HS-5 (cell line): Measurements from ENCODE around the gene RAPH1.

Experiments
- DNase-seq: peaks from one replicate; pipeline ENCODE4 v3.0.0-alpha.2; 2012; ENCODE audit warnings: low read depth

RAPH1 gene

GRCh38 chr2:203361495-203361894 is 173.6 kb downstream of the RAPH1 start:
- DNase-seq: no peak

- DNase-seq: no peak
These were observed 174.2 kb downstream of the RAPH1 start for GRCh38 chr2:203360833-203361430.

- DNase-seq: no peak
These were observed 175.7 kb downstream of the RAPH1 start for GRCh38 chr2:203359450-203359849.

GRCh38 chr2:203354966-203355365 is 180.1 kb downstream of the RAPH1 start:
- DNase-seq: no peak

- DNase-seq: no peak
These were observed 182.4 kb downstream of the RAPH1 start for GRCh38 chr2:203352604-203353255.

GRCh38 chr2:203347375-203347774 is 187.7 kb downstream of the RAPH1 start:
- no peak for DNase-seq

- no peak for DNase-seq
These were observed 188.5 kb downstream of the RAPH1 start for GRCh38 chr2:203346612-203347011.

- no peak for DNase-seq
These were observed 190.4 kb downstream of the RAPH1 start for GRCh38 chr2:203344667-203345066.
